Superior temporal gyrus (tissue), 1 donor: ENCODE results near the gene ABCA8.
A peak's percentile ranks its signal among the peaks of the same experiment; 100 is the strongest.
"Not testable (repeated sequence)": the region's sequence is repeated elsewhere in the genome, so short reads cannot be mapped to it uniquely, and the experiment has no call there.

Source experiments
- DNase-seq: peaks from one replicate; pipeline ENCODE4 v3.0.0-alpha.2; 2016; ENCODE audit errors: extremely low spot score

The ABCA8 gene, protein sequence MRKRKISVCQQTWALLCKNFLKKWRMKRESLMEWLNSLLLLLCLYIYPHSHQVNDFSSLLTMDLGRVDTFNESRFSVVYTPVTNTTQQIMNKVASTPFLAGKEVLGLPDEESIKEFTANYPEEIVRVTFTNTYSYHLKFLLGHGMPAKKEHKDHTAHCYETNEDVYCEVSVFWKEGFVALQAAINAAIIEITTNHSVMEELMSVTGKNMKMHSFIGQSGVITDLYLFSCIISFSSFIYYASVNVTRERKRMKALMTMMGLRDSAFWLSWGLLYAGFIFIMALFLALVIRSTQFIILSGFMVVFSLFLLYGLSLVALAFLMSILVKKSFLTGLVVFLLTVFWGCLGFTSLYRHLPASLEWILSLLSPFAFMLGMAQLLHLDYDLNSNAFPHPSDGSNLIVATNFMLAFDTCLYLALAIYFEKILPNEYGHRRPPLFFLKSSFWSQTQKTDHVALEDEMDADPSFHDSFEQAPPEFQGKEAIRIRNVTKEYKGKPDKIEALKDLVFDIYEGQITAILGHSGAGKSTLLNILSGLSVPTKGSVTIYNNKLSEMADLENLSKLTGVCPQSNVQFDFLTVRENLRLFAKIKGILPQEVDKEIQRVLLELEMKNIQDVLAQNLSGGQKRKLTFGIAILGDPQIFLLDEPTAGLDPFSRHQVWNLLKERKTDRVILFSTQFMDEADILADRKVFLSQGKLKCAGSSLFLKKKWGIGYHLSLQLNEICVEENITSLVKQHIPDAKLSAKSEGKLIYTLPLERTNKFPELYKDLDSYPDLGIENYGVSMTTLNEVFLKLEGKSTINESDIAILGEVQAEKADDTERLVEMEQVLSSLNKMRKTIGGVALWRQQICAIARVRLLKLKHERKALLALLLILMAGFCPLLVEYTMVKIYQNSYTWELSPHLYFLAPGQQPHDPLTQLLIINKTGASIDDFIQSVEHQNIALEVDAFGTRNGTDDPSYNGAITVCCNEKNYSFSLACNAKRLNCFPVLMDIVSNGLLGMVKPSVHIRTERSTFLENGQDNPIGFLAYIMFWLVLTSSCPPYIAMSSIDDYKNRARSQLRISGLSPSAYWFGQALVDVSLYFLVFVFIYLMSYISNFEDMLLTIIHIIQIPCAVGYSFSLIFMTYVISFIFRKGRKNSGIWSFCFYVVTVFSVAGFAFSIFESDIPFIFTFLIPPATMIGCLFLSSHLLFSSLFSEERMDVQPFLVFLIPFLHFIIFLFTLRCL (N-terminal part only)

DNA sequence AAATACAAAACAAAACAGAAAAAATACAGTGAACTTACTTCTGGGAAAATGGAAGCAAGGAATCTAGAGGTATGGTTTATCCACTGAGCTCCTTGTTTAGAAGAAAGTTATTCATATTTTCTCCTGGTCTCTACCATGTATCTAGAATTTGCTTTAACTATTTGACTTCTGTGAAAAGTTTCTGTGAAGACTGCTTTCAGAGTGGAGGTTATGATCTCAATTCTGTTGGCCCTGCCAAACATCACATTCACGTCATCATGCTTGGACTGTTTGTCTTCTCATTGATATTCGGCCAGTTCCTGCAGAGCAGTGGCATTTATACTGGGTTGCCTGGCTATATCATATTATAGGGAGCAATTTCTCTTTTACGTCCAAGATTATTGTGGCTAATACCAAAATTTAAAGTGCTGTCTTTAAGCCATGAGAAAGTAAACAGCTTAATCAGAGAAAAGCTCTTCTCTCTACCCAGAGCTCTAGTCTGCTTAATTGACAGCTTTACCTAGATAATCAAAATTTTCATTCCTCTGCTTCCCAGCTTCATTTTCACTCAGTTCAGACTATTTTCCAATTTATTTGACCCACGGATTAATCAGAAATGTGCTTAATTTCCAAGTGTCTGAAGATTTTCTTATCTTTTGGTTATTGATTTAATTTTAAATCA lies at the start of gene ABCA8:
Gene ABCA8, minus strand, starts transcription at position 212 of the 661 bp plus-strand sequence. CDS start 13,358 bp downstream, outside the sequence.
- DNase-seq, result peak; percentile 96

DNA sequence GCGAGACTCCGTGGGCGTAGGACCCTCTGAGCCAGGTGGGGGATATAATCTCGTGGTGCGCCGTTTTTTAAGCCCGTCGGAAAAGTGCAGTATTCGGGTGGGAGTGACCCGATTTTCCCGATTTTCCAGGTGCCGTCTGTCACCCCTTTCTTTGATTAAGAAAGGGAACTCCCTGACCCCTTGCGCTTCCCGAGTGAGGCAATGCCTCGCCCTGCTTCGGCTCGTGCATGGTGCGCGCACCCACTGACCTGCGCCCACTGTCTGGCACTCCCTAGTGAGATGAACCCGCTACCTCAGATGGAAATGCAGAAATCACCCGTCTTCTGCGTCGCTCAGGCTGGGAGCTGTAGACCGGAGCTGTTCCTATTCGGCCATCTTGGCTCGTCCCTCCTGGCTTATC lies 49.6 kb upstream of the ABCA8 start:
- DNase-seq, result not testable (repeated sequence)

DNA sequence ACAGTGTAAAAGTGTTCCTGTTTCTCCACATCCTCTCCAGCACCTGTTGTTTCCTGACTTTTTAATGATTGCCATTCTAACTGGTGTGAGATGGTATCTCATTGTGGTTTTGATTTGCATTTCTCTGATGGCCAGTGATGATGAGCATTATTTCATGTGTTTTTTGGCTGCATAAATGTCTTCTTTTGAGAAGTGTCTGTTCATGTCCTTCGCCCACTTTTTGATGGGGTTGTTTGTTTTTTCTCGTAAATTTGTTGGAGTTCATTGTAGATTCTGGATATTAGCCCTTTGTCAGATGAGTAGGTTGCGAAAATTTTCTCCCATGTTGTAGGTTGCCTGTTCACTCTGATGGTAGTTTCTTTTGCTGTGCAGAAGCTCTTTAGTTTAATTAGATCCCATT lies 44.6 kb upstream of the ABCA8 start:
- DNase-seq, result not testable (repeated sequence)

DNA sequence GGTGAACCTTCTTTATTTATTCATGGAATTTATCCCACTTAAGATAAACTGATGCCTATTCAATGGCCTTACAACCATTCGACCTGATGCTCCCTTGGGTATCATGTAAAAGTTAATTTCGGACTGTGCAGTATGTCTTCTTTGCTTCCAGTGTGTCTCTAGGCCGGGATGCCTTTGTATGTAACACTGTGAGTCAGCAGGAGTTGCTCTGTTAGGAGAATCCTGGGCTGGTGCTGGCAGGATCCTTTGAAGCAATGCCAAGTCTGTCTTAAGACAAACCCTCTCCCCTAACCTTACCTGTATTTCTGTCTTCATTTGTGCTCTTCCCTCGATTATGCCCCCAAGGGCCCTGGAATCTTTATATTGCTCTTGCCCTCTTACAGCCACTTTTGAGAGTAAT lies 37.9 kb upstream of the ABCA8 start:
- DNase-seq, result no peak

DNA sequence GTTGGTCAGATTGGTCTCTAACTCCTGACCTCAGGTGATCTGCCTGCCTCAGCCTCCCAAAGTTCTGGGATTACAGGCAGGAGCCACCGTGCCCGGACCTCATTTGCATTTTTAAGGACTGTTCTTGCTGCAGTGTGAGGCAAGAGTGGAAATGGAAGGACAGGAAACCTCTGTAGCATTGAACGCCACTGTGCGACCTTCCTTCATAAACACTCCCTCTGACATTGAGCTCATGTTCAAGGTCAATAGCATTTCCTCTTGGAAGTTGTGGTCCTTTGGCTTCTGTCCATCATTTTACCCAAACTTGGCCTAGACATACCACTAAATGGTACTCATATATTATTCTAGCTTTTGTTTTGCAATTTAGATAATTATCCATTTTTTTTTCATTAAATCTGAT lies 32.8 kb upstream of the ABCA8 start:
- DNase-seq, result no peak

DNA sequence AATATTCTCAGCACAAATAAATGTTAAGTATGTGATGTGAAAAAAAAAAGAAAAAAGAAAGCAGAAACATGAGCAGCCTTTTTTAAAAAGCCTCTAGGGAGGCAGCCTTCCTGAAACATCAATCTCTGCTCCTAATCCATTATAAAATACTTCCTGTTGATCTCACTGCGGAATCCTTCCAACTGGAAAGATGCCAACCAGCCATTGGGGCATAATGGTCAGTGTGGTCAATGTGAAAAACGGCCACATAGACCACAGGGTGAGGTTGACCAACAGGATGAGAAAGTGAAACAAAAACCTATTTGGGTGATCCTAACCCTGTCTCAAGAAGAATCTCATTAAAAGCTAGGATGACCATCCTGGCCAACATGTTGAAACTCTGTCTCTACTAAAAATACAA lies 26.1 kb upstream of the ABCA8 start:
- no peak for DNase-seq

DNA sequence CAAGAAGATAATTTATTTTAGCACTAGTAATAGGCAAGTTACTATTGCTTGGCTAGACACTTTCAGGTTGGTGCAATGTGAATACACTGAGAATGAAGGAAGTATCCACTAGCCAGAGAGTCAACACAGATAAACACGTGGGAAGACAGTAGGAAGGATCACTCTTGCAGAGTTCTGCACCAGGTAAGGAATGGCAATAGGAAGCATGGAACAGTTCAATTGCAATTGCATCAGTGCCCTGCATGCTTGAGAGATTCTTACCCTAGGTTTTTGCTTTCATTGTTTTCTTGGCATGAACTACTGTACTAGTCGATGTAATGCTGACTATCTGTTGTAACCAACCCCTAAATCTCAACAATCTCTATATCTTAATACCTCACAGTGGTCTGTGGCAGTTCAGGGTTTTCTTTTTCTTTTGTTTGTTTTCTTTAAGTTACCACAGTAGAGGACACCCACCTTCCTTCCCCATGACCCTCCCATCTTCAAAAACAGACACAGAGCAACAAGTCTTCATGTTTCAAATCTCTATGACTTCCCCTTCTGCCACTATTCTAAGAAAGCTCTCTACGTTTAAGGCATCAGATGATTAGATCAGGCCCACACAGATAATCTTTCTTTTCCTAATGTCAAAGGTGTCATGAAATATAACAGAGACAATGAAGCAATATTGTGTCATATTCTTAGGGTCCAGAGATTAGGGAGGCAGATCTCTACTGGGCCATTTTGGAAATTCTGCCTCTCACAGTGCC lies 18.1 kb upstream of the ABCA8 start:
- no peak for DNase-seq

DNA sequence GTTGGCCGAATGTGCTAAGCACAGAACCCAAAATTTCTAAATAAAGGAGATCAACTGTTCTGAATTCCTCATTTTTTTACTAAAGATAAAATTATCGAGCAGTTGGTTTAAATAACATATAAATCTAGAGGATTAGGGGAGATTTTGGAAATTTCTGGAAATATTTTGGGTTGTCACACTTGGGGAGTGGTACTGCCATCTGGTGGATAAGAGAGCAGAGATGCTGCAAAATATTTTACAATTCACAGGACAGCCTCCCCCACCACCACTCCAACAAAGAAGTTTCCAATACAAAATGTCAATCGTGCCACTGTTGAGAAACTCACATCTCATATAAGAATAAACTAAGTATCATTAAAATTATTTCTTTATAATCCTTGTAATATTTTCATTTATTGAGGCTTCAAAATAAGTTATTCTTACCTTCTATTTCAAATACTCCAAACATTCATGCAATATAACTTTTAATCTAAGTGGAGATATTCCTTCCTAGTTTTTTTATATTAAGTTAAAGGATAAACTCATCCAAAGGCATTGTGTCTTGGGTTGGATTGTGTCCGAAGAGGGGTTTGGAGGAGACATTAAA lies 17.0 kb upstream of the ABCA8 start:
- peak; percentile 88 for DNase-seq

DNA sequence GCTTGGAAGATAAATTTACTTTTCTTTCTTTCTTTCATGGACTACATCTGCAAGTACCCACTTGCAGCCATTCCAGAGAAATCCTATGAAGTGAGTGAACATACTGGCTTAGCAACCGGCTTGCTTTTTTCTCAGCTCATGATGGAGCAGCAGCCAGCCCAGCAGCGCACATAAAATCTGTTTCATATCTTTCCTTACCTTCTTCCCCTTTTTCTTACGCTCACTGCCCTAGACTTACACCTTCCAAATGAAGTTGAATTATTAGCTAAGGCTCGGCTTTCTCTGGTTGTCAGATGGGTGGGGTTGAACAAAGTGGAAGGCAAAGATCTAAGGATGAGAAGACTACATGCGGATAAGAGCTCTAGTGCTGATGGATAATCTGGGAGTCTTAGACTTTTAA lies 13.9 kb upstream of the ABCA8 start:
- no peak for DNase-seq

DNA sequence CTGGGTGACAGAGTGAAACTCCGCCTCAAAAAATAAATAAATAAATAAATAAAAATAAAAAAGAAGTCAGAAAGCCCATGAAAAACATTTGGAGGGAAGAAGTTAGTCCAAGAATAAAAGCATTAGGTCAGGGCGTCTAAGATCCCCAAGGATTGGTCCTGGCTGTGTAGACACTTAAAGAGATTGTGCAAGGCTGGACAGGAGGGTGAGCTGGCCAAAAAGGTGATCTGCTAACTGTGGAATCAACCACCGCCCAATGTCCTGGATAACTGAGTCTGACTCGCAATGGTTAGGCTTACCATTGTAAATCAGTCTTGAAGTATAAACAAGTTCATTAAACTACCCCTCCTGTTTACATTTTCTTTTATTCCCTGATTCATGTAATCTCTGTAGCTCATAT lies 8.8 kb upstream of the ABCA8 start:
- DNase-seq, result no peak

DNA sequence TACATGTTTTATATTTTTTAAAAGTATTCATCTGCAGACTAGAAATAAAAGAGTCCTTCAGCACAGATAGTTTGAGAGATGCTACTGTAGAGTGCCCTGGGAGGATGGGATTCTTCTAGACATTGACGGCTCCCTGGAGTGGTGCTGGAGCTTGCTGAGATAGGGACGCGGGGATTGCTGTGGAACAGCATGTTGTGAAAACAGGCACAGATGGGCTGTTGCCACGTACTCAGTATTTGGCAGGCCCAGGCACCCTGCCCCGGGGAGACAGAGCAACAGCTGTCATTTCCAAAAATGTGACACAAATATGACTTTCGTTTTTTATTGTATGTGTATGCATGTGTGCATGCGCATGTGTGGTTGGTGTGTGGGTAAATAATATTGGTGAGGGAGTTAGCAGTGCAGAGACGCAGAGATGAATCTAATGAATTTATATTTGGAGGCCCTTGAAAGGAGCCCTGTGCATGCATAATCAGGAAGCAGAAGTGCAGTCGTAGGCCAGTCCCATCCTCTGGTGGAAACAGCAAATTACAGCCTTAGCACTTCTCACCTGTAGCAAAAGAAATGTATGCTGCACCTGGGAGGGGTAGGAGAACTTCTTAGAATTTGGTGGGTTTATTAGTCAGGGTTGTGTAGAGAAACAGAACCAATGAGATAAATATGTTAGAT lies 6.2 kb upstream of the ABCA8 start:
- no peak for DNase-seq

DNA sequence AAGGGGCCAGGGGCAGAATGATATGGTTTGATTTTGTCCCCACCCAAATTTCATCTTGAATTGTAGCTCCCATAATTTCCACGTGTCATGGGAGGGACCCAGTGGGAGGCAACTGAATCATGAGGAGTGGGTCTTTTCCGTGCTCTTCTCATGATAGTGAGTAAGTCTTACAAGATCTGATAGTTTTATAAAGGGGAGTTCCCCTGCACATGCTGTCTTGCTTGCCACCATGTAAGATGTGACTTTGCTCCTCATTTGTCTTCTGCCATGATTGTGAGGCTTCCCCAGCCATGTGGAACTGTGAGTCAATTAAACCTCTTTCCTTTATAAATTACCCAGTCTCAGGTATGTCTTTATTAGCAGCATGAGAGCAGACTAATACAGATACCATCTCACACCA lies 3.9 kb upstream of the ABCA8 start:
- not testable (repeated sequence) for DNase-seq

DNA sequence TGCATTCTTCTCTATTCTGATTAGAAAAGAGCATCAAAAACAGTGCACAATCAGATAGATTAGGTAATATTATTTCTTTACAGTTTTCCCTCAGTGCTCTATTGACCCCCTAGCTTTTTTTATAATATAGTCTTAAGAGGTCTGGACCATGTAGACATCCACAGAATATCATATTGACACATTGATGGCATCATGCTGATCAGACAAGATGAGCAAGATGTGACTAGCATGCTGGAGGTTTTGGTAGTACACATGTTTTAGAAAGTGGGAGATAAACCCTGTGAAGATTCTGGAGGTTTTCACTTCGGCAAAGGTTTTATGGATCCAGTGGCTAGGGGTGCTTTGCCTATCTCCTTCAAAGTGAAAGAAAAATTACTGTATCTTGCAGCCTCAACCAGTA lies 2.8 kb upstream of the ABCA8 start:
- DNase-seq, result no peak

DNA sequence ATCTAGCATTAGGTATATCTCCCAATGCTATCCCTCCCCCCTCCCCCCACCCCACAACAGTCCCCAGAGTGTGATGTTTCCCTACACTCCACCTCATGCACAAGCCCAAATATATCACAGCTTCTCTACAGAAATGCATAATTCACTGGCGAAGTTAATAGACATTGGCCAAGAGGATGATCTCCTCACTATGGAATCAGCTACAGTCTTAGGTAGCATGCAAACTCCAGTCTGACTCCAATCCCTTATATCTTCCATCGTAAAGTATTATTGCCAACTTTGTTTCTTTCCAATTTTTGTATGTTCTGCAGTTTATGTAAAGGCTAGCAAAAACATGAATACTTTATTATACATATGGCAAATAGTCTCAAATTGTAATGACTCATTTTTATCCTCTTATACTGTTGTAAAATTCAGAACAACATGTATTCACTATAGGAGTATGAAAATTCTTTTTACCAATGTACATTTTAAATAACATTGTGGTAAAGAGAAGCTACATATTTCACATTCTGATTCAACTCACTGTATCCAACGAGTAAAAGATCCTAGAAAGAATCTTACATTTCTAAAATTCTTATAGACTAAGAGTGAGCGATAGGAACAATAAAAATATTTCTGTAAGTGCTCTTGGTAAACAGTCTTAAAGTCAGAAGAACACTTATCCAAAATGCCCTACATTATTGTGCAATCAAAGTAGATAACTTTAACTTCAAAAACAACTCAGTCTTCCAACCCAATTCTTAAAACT lies 871 bp downstream of the ABCA8 start:
- DNase-seq, result peak; percentile 51

DNA sequence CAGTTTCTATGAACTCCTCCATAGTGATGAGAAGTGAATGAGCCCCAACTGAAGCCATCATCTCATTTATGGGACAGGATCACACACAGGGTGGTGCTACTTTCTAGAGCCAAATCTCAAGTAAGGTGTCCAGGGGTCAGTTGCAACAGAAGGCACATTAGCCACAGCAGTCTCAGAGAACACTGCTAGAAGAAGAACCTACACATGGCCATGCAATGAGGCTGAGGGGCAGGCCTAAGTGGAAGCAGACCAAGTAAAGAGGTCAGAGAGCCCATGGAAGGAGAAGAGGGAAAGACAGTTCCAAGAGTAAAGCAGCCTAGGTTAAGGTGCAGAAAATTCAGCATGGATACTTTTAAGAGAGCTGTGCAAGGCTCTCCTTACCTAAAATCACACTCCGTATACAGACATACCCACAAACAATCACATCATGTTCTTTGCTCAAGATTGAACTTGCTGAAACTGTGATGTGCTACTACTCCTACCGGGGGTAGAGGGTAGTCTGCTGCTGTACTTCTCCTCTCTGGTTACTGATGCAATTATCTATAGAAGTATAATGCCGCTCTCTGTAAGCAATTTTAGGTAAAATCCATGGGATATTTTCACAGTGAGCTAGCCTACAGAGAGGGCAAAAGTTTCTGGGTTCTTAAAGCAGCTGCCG lies 1.7 kb downstream of the ABCA8 start:
- no peak for DNase-seq

DNA sequence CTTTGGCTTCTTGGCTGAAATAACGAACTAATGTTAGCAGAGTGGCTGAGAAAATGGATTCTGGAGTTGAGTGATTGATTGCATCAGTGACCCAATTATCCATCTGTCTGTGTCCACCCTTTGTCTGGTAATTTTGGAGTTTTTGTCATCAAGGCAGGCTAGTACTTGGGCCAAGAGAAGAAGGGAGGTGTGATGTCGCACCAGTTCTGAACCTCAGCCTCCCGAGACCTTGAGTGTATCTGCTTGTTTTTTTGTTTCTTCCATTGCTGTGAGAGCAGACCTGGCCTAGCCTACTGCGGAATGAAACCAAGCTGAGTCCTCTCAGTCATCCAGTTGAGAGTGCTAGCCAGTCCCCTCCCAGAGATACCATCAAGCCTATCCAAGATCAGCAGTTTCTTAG lies 4.5 kb downstream of the ABCA8 start:
- DNase-seq, result no peak

DNA sequence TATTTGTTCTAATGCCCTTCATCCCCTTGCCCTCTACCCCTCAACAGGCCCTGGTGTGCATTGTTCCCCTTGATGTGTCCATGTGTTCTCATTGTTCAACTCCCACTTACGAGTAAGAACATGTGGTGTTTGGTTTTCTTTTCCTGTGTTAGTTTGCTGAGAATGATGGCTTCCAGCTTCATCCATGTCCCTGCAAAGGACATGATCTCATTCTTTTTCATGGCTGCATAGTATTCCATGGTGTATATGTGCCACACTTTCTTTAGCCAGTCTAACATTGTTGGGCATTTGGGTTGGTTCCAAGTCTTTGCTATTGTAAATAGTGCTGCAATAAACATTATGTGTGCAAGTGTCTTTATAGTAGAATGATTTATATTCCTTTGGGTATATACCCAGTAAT lies 7.3 kb downstream of the ABCA8 start:
- not testable (repeated sequence) for DNase-seq

DNA sequence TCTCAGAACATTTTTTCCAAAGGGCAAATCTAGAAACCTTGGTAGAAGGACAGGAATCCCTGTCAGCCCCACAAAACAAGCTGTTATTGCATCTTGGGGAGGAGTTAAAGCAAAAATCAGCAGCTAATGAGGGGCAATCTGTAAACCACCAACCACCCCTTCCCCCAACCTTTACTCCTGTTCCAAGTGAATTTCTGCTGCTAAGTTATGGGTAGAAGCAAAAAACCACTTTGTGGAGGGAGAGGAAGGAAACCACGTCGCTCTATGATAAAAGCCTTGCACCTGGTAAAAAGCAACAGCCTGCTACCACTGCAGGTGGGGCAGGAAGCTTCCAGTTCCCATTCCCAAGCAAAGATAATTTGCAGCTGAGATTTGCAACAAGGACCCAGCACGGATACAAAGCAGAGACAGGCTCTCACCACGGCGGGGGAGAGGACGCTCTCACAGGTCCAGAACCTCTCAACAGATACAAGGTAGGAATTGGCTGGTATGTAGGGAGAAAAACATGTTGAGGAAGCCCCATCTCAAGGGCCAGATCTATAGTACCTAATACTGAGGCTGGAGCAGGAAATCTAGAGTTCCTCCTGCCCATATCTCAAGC lies 10.7 kb downstream of the ABCA8 start:
- DNase-seq, result no peak
